ENCODE data around the gene MYBPHL.

MYBPHL gene

GRCh38 chr1:109306832-109307273 lies at the start of gene MYBPHL:
TSS of gene MYBPHL (minus strand) at chr1:109307011. CDS start at chr1:109306991, 20 bp downstream.
- ATAC-seq (no peak), DNase-seq (no peak)

- DNase-seq (no peak), ATAC-seq (no peak)
Observed at GRCh38 chr1:109356505-109356904, 49.7 kb upstream of the MYBPHL start.

GRCh38 chr1:109354929-109355328 lies 48.1 kb upstream of the MYBPHL start:
- ATAC-seq (no peak), DNase-seq (no peak)

GRCh38 chr1:109351457-109351856 lies 44.6 kb upstream of the MYBPHL start:
- ATAC-seq (no peak), DNase-seq (no peak)

- ATAC-seq (no peak), DNase-seq (no peak)
Observed at GRCh38 chr1:109350655-109351054, 43.8 kb upstream of the MYBPHL start.

- DNase-seq (no peak), ATAC-seq (no peak)
Observed at GRCh38 chr1:109350182-109350581, 43.4 kb upstream of the MYBPHL start.

GRCh38 chr1:109347511-109347910 lies 40.7 kb upstream of the MYBPHL start:
- DNase-seq (no peak), ATAC-seq (no peak)

- DNase-seq (no peak), ATAC-seq (no peak)
Observed at GRCh38 chr1:109341944-109342930, 35.4 kb upstream of the MYBPHL start.

- DNase-seq (no peak), ATAC-seq (no peak)
Observed at GRCh38 chr1:109338608-109339007, 31.8 kb upstream of the MYBPHL start.

GRCh38 chr1:109338091-109338490 lies 31.3 kb upstream of the MYBPHL start:
- DNase-seq (no peak), ATAC-seq (no peak)

- no peak for DNase-seq
- no peak for ATAC-seq
Observed at GRCh38 chr1:109335091-109335490, 28.3 kb upstream of the MYBPHL start.

GRCh38 chr1:109331113-109331512 lies 24.3 kb upstream of the MYBPHL start:
- ATAC-seq: no peak
- no peak for DNase-seq

- no peak for ATAC-seq
- no peak for DNase-seq
Observed at GRCh38 chr1:109327285-109327684, 20.5 kb upstream of the MYBPHL start.

GRCh38 chr1:109322974-109323373 lies 16.2 kb upstream of the MYBPHL start:
- DNase-seq (no peak), ATAC-seq (no peak)

GRCh38 chr1:109319114-109319513 lies 12.3 kb upstream of the MYBPHL start:
- ATAC-seq: no peak

GRCh38 chr1:109316506-109316905 lies 9.7 kb upstream of the MYBPHL start:
- no peak for DNase-seq

More at GRCh38 chr1:109319114-109319513, 12.3 kb upstream of the MYBPHL start:
- DNase-seq: no peak

GRCh38 chr1:109315288-109315687 lies 8.5 kb upstream of the MYBPHL start:
- ATAC-seq (no peak), DNase-seq (no peak)

More at GRCh38 chr1:109316506-109316905, 9.7 kb upstream of the MYBPHL start:
- ATAC-seq: no peak

- no peak for DNase-seq
- ATAC-seq: no peak
Observed at GRCh38 chr1:109314795-109315194, 8.0 kb upstream of the MYBPHL start.

- ATAC-seq: no peak
- no peak for DNase-seq
Observed at GRCh38 chr1:109312978-109313775, 6.4 kb upstream of the MYBPHL start.

- no peak for DNase-seq
- no peak for ATAC-seq
Observed at GRCh38 chr1:109312246-109312645, 5.4 kb upstream of the MYBPHL start.

- DNase-seq (no peak), ATAC-seq (no peak)
Observed at GRCh38 chr1:109309347-109309746, 2.5 kb upstream of the MYBPHL start.

- peak; percentile 15 for DNase-seq
- ATAC-seq: peak; percentile 83
Observed at GRCh38 chr1:109307274-109308021, 637 bp upstream of the MYBPHL start.
